Lower lobe of right lung (tissue), 2 donors: ENCODE measurements around the gene CDH23. TPM values are rescaled to one million over a fixed set of nuclear protein-coding genes. Genes with fewer than 3 reads are reported as not detected.

ENCODE experiments used
- ATAC-seq, 2 donors: fragments of 200-7000 bp; cut with Tn5 transposase; one replicate each; pipeline ENCODE4 v1.9.1; 2020 to 2022; ENCODE audit warnings: mild to moderate bottlenecking in 2 of 2, moderate library complexity in 2 of 2
- DNase-seq: peaks from one replicate; pipeline ENCODE4 v3.0.0-alpha.2; 2020
- H3K27ac ChIP-seq: fragments of 200-600 bp; one replicate; pipeline ENCODE4 v1.8.0; 2022
- H3K27me3 ChIP-seq: fragments of 200-600 bp; one replicate; pipeline ENCODE4 v1.8.0; 2022; ENCODE audit warnings: low read depth
- H3K36me3 ChIP-seq: fragments of 200-600 bp; one replicate; pipeline ENCODE4 v1.8.0; 2022; ENCODE audit warnings: mild to moderate bottlenecking
- H3K4me1 ChIP-seq: fragments of 200-600 bp; one replicate; pipeline ENCODE4 v1.8.0; 2022
- H3K4me3 ChIP-seq: fragments of 200-600 bp; one replicate; pipeline ENCODE4 v1.8.0; 2022; ENCODE audit warnings: mild to moderate bottlenecking
- H3K9me3 ChIP-seq: fragments of 200-600 bp; one replicate; pipeline ENCODE4 v1.8.0; 2022
- CTCF ChIP-seq: fragments of 200-600 bp; IDR thresholded peaks from one replicate; pipeline ENCODE4 v1.8.0; 2022; ENCODE audit warnings: antibody characterized with exemption, mild to moderate bottlenecking
- intact Hi-C: fragments of 100-400 bp; cut with DNase I; formaldehyde crosslinking; loops from one replicate; pipeline ENCODE4 v1.11.0; 2022
- total RNA-seq: library from RNA; stranded (reverse); fragmentation: NEBNext Ultra II Directional; extraction: Animal tissue kit (Norgen Biotek cat#: 25700); gene quantifications from one replicate; pipeline ENCODE4 v1.2.1, GENCODE V29; 2021
- donor health status: DM: no; HTN: yes; CAD: no; lungs with severe emphysema.

Gene CDH23
- total RNA-seq, 1 donor from 2014 or later = 9.4 TPM

DNA sequence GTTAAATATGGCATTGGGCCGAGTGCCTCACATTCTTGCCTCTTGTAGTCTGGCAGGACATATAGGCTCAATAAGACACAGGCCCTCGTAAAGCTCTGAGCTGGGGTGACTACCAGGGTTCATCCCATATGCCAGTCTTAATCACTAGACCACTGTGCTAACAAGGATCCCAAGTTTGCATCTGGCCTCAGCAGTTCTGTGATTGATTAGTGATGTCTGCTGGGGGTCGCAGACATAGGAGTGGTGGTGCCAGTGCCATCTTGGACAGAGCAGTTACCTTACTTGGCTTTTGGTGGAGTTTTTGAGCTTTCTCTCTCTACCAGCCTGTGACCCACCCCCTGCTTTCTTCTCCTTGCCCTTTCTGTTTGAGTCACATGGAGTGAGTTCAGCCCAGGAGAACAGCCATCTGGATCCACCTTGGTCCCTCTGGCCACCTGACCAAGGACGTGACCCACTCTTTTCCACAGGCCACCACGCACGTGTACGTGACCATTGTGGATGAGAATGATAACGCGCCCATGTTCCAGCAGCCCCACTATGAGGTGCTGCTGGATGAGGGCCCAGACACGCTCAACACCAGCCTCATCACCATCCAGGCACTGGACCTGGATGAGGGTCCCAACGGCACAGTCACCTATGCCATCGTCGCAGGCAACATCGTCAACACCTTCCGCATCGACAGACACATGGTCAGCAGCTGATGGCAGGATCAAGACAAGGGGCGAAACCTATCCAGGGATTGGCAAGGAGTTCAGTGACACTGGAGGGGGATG is 380.7 kb downstream of the CDH23 start:
- TF ChIP-seq CTCF = no peak
- DNase-seq (no peak), ATAC-seq (no peak)
- no peak overlapping the region for H3K27ac ChIP-seq
- H3K36me3 ChIP-seq = no peaks in the 10 kb centered on the region
- H3K4me3 ChIP-seq = no peak overlapping the region
- H3K27me3 ChIP-seq = no peaks in the 10 kb centered on the region
- H3K4me1 ChIP-seq = peaks cover 40% of the 10 kb centered on the region
- intact Hi-C loops = no loop called here
- H3K9me3 ChIP-seq = no peaks in the 10 kb centered on the region

- ATAC-seq (no peak), DNase-seq (no peak)
- H3K9me3 ChIP-seq = no peaks in the 10 kb centered on the region
- H3K36me3 ChIP-seq = no peaks in the 10 kb centered on the region
- H3K4me1 ChIP-seq = peaks cover 44% of the 10 kb centered on the region
- TF ChIP-seq CTCF = no peak
- intact Hi-C loops = no loop called here
- no peak overlapping the region for H3K4me3 ChIP-seq
- no peaks in the 10 kb centered on the region for H3K27me3 ChIP-seq
- H3K27ac ChIP-seq = no peak overlapping the region
Measured at GRCh38 chr10:71778071-71778825, 381.5 kb downstream of the CDH23 start.

DNA sequence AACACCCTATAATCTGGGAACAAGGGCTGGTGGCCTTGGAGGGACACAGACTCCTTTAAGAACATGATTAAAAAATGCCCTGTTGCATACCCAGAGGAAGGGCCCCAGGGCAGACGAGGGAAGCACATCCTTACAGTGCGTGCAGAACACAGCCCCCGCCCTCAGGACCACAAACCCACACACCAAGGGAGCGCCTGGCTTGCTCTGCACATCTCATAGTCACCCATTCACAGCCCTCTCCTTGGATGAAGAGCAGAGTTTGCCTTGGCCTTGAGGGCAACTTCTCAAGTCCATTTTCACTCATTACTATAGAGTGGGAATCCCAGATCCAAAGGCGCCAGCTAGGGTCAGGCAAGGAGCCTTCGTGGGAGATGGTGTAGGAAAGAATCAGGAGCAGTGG is 382.9 kb downstream of the CDH23 start:
- DNase-seq (no peak), ATAC-seq (no peak)
- TF ChIP-seq CTCF = no peak
- H3K4me1 ChIP-seq = peaks cover 38% of the 10 kb centered on the region
- H3K36me3 ChIP-seq = no peaks in the 10 kb centered on the region
- H3K27ac ChIP-seq = no peak overlapping the region
- H3K4me3 ChIP-seq = no peak overlapping the region
- no peaks in the 10 kb centered on the region for H3K27me3 ChIP-seq
- no peaks in the 10 kb centered on the region for H3K9me3 ChIP-seq
- intact Hi-C loops = no loop called here

- no peak for TF ChIP-seq CTCF
- Histone ChIP-seq H3K4me3 (no peak overlapping the region), H3K9me3 (no peaks in the 10 kb centered on the region), H3K4me1 (peaks cover 32% of the 10 kb centered on the region), H3K36me3 (no peaks in the 10 kb centered on the region), H3K27ac (no peak overlapping the region), H3K27me3 (no peaks in the 10 kb centered on the region)
- no peak for DNase-seq
- intact Hi-C loops = no loop called here
- ATAC-seq = no peak
Measured at GRCh38 chr10:71780156-71780555, 383.4 kb downstream of the CDH23 start.

DNA sequence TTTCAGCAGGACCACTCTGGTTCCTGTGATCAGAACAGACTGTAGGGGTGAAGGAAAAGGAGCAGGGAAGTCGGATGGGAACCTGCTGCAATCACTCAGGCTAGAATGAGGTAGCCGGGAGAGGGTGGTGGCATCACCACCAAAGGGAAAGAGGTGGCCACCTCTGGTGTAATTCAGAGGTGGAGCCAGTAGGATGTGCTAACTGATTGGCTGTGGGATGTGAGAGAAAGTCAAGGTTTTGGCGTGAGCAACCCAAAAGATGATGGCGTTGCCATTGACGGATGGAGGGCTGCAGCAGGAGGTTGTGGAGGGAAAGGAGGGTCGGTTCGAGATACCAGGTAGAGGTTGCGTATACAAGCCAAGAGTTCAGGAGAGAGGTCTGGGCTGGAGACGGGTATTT is 384.0 kb downstream of the CDH23 start:
- Histone ChIP-seq H3K36me3 (no peaks in the 10 kb centered on the region), H3K4me3 (no peak overlapping the region), H3K27ac (no peak overlapping the region), H3K4me1 (peaks cover 27% of the 10 kb centered on the region), H3K27me3 (no peaks in the 10 kb centered on the region), H3K9me3 (no peaks in the 10 kb centered on the region)
- no peak for ATAC-seq
- no peak for DNase-seq
- TF ChIP-seq CTCF = no peak
- intact Hi-C loops = no loop called here
